NCI-H69 (cell line): ENCODE measurements around the gene TCP10L.
A peak's percentile ranks its signal among the peaks of the same experiment; 100 is the strongest.
"Not testable (repeated sequence)": the region's sequence is repeated elsewhere in the genome, so short reads cannot be mapped to it uniquely, and the experiment has no call there.

Source experiments
- DNase-seq: peaks from one replicate; lab custom pipeline; 2025; lab: John Stamatoyannopoulos, UW

TCP10L gene

DNA sequence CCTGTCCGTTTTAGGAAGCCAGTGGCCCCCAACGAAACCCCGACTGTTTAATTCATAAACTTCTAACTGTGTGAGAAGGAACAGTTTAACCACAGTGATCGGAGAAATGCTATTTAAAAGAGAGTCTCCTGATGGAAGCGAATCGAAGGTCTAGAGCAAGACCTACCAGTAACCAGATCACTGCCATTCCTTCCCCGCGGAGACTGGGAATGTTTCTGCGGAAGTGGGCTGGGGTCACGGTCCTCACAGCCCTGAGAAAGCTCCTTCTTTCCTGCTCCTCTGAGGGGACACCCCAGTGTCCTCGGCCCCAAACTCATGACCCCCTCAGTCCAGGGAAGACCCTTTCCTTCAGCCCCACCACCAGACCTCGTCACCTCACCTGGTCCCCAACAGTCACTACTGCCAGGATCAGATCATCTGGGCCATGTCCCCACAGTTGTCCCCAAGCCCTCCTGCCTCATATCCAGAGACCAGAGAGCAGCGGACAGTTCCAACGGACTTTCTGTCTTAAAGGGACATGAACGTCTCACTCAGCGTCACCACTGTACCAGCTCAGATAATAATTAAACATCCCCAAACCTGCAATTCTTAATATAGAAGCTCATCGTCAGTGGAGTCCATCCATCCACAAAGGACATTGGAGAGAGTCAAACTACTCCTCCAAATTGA is at the start of gene TCP10L:
TSS of gene TCP10L (minus strand) at position 482 of the 669 bp plus-strand sequence. CDS start 1,219 bp downstream, outside the sequence.
- no peak for DNase-seq

DNA sequence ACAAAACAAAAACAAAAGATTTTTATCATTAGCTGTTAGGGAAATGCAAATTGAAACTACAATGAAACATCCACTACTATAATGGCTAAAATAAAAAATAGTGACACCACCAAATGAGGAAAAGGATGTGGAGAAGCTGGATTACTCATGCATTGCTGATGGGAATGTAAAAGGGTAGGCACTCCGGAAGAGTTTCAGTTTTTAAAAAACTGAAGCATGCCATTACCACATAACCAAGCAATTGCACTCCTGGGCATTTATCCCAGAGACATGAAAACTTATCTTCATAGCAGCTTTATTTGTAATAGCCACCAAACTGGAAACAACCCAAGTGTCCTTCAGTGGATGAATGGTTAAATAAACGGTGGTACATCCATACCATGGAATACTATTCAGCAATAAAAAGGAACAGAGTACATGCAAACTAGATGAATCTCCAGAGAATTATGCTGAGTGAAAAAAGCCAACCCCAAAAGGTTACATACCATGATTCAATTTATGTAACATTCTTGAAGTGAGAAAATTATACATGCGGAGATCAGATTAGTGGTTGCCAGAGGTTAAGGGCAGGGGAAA is 41.4 kb upstream of the TCP10L start:
- DNase-seq, result no peak

GRCh38 chr21:32618218-32618617 is 32.9 kb upstream of the TCP10L start:
- DNase-seq, result not testable (repeated sequence)

DNA sequence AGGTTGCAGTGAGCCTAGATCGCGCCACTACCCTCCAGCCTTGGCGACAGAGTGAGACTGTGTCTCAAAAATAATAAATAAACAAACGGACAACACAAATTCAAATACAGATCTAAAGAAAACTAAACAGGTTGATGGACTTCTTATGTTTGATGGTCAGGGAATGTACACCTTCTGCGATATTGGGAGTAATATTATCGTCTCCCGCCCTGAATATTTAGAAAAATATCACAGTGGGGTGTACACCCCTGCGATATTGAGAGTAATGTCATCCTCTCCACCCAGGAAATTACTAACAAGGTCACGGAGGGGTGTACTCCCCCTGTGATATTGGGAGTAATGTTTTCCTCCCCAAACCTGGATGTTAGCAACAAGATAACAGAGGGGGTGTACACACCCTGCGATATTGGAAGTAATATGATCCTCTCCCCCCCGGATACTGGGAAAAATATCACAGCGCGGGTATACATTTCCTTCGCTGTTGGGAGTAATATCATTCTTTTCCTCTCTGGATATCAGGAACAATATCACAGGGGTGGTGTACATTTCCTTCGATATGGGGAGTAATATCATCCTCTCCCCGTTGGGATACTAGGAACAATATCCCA is 28.2 kb upstream of the TCP10L start:
- no peak for DNase-seq

DNA sequence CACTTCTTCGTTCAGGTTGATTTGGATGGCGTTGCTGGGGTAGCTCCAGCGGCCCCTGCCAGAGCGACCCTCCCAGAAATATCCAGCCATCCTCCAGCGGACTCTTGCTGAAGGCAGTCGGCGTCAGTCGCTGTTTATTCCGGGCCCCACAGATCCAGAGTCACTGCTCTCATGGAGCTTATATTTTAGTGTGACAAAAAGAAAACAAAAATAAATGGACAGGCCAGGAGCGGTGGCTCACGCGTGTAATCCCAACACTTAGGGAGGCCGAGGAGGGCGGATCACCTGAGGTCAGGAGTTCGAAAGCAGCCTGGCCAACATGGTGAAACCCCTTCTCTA is 27.6 kb upstream of the TCP10L start:
- no peak for DNase-seq

DNA sequence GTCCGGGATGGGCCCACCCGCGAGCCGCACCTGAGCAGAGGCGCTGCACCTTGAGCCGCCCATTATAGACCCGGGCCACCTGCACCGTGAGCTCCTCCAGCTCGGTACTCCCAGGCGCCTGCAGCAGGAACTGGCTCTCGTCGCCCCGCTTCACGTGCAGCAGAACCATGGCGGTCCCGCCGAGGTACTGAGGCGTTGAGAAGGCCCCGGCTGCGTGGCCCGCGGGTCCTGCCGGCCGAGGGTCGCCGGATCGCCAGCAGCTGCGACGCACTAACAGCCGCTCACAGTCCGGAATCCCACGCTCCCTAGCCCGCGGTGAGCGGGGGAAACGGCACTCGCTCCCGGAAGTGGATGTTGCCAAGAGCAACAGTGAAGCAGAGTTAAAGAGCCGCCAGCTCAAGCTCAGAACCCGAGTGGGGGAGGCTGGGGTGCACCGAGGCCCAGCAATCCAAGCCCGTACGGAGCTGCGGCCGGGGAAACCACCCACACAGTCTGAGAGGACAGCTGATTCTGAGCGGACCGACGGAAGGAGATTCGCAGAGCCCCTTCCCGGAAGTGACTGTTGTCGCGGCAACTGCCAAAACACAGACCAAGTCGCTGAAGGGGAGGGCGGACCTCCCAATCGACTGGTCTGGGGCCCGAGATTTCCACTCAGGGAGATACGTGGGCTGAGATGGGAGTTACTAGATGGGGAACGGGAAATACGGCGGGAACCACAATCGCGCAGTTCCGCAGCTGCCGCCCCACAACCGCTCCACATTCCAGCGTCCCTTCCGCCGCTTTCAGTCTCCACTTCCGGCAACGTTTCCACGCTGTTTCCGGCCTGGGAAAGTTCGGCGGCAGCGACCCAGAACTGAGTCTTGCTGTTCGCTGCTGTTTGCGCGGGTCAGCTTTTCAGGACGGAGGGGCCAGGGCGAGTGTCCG is 27.0 kb upstream of the TCP10L start, which contains the start of gene CFAP298:
TSS of gene CFAP298 (minus strand) at position 303 of the 924 bp plus-strand sequence. CDS start at position 169, 134 bp downstream.
- peak; percentile 93 for DNase-seq

DNA sequence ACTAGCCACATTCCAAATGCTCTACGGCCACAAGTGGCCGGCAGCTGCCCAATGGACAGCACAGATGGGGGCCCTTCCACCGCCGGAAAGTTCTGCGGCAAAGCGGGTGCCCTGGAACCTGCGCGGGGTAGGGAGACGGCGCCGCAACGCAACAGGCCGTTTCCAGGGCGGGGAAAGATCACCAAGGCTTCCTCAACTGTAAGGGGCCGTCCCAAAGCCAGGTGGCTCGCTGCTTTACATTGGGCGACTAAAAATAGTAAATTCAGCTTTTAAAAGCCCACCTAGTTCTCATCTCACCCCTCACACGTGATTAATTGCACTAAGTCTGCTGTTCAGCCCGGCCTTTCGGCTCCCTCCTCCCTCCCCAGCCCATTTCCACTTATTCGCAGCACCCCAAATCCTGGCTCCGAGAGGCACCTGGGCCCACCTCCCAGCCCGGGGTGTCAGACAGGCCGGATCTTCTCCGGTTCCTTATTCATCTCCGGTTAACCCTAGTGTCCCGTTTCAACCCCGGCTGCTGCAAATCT is 26.2 kb upstream of the TCP10L start:
- DNase-seq, result peak; percentile 43

DNA sequence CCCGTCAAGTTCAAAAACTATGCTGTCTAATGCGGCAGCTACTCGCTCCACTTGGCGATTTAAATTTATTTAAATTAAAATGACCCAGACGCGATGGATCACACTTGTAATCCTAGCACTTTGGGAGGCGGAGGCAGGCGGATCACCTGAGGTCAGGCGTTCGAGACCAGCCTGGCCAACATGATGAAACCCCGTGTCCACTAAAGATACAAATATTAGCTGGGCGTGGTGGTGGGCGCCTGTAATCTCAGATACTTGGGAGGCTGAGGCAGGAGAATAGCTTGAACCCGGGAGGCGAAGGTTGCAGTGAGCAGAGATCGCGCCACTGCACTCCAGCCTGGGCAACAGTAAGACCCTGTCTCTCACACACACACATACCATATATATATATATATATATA is 25.6 kb upstream of the TCP10L start:
- not testable (repeated sequence) for DNase-seq

DNA sequence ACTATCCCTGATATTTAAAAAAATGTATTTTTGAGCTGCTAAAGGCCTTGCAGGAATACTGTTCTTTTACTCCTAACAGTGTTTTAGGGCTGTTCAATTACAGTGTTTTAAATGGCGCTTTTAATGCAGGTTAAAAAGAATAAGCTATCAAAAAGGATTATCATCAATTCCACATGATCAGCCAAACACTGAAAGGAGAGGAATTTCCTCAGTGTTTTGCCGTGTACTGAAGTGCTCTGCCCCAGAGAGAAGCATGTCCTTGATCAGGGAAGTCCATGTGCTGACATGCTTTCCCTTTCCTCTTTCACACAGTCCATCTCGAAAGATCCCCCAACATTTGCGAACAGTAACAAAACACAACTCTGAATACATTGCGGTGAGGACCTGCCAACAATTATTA is 23.5 kb upstream of the TCP10L start:
- no peak for DNase-seq

GRCh38 chr21:32605469-32605868 is 20.1 kb upstream of the TCP10L start:
- DNase-seq, result no peak

DNA sequence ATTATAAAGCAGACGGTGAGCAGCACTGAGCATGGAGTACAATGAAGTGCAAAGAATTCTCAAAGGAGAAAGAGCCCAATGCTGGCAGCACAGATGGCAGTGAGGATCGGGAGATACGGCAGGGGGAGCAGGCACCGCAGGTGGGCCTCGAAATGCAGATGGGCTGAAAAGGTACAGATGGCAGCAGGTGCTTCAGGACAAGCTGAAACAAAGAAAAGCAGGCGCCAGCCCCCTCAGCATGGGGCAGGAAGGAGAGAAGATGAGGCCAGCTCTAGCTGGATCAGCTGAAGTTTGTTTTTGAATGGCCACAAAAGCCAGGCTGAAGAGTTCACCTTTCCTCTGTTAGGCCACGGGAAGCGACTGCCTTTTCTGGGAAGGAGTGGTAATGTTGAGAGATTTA is 19.1 kb upstream of the TCP10L start:
- DNase-seq, result peak; percentile 98

DNA sequence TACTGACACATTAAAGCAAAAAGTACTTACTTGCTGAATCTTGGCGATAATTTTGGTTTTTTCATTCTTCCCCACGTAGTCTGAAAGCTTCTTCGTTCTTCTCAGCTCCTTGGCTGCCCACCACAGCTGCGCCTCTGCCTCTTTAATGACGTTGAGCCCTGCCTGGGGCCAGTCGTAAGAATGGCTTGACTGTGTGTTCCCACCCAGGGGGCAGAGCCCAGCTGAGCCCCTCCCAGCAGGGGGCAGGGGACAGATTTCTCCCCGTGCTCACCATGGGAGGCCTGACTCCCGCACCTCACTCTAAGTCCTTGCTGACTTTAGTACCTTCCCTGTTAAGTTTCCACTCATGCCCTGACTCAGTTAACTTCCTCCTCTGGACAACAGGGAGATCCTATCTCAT is 17.8 kb upstream of the TCP10L start:
- DNase-seq, result peak; percentile 46

GRCh38 chr21:32602099-32602498 is 16.8 kb upstream of the TCP10L start:
- no peak for DNase-seq

- DNase-seq, result peak; percentile 23
Observed at GRCh38 chr21:32599526-32599925, 14.2 kb upstream of the TCP10L start.

- no peak for DNase-seq
Observed at GRCh38 chr21:32599091-32599490, 13.8 kb upstream of the TCP10L start.

DNA sequence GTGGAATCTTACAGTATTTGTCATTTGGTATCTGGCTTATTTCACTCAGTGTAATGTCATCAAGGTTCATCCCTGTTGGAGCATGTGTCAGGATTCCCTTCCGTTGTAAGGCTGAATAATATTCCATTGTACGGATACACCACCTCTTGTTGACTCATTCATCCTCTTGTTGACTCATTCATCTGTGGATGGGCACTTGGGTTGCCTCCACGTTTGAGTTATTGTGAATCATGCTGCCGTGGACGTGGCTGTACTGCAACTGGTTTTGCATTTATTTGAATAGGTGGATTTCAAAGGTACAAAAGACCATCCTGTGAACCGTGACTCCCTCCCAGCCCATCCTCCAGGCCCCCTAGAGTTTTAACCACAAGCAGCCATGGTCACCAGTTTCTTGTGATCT is 11.9 kb upstream of the TCP10L start:
- no peak for DNase-seq

GRCh38 chr21:32595431-32595830 is 10.1 kb upstream of the TCP10L start:
- no peak for DNase-seq

GRCh38 chr21:32593690-32594089 is 8.4 kb upstream of the TCP10L start:
- DNase-seq, result no peak

DNA sequence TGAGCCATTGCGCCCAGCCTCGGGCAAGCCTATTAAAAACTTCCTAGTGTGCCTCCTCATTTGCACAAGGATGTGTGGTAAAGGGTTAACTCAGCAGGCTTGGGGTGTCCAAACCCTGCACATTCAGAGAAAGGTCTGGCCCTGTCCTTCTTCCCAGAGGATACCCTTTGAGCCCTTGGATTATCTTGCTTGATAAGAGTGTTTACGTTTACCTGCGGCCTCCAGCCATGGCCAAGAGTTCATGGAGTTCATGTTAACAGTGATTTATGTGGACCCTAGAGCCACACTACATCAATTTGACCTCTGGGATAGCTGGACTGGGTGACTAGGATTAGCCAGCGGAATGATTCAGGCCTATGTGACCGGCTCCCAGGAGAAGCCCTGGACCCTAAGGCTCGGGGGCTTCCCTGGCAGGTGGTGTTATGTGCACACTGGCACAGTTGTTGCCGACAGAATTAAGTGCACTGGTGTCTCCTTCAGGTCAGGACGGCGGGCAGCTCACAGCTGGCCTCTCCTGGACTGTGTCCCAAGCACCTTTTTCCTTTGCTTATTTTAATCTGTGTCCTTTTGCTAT is 7.7 kb upstream of the TCP10L start:
- DNase-seq, result no peak

- no peak for DNase-seq
Observed at GRCh38 chr21:32590130-32590529, 4.8 kb upstream of the TCP10L start.

DNA sequence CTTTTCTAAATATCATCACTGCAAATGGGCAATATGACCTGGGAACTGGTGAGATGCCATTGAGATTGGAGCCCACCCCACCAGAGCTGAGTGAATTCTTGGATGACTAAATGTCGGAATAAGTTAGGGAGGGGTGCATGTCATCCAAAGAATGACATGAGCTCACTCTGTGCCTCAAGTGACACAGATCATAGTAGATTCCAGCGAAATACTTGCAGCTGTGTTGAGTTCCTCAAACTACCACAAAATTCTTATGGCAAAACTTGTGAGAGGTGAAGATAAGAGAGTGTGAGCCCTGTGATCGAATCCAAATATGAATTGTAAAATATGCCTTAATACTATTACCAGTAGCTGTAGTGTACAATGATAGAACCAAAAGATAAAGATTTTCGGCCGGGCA is 2.3 kb upstream of the TCP10L start:
- DNase-seq, result no peak

DNA sequence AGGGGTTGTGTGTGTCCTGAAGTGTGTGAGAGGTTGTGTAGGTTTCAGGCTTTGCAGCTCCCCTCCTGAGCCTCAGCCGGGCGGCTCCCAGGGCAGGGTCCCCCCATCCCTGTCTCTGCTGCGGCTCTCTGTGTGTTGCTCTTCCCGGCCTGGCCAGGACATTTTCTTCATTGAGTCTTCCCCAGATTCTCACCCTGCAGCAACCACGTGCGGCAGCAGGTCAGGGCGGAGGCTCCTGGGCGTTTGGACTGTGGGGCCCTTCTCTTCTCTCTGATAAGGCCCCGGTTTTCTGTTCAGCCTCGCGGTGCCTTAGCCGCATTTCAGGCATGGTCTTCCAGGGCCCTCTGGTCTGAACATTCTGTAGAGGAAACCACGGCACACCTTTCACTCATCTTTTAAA is 1.8 kb upstream of the TCP10L start:
- no peak for DNase-seq
